Osteoblast (primary cell): ENCODE data around the gene SERGEF. TPM values are rescaled to one million over a fixed set of nuclear protein-coding genes. Genes with fewer than 3 reads are reported as not detected.

Source experiments
- DNase-seq: peaks from one replicate; pipeline ENCODE4 v3.0.0; 2011; ENCODE audit warnings: low spot score, mixed read lengths; ENCODE audit not compliant: insufficient read length; ENCODE audit errors: missing footprints
- H2AFZ ChIP-seq: 2 replicates; pipeline ENCODE4 v1.6.0; 2011; ENCODE audit warnings: mild to moderate bottlenecking, low read length
- H3K27ac ChIP-seq: 2 replicates; pipeline ENCODE4 v1.5.1; 2011; ENCODE audit warnings: mild to moderate bottlenecking, low read depth, low read length, moderate library complexity
- H3K27me3 ChIP-seq: 2 replicates; pipeline ENCODE4 v1.6.0; 2012; ENCODE audit warnings: mild to moderate bottlenecking, control low read depth, inconsistent platforms, low read length, moderate library complexity; ENCODE audit not compliant: insufficient read depth
- H3K36me3 ChIP-seq: 2 replicates; pipeline ENCODE4 v1.5.1; 2011; ENCODE audit warnings: mild to moderate bottlenecking, low read length, control low read depth, moderate library complexity; ENCODE audit not compliant: insufficient read depth
- H3K4me1 ChIP-seq: 2 replicates; pipeline ENCODE4 v1.5.1; 2011; ENCODE audit warnings: mild to moderate bottlenecking, low read length, control low read depth, moderate library complexity; ENCODE audit not compliant: insufficient read depth
- H3K4me2 ChIP-seq: 2 replicates; pipeline ENCODE4 v1.6.0; 2011; ENCODE audit warnings: mild to moderate bottlenecking, low read length; ENCODE audit not compliant: insufficient read depth
- H3K4me3 ChIP-seq: fragments of 200-600 bp; sonication (generic); 3 replicates; pipeline ENCODE4 v1.5.1; 2012; ENCODE audit warnings: mild to moderate bottlenecking, low read length, inconsistent platforms; ENCODE audit not compliant: insufficient read depth
- H3K79me2 ChIP-seq: 2 replicates; pipeline ENCODE4 v1.6.0; 2012; ENCODE audit warnings: mild to moderate bottlenecking, low read length, control low read depth, inconsistent platforms; ENCODE audit not compliant: insufficient read depth
- H3K9me3 ChIP-seq: 2 replicates; pipeline ENCODE4 v1.5.1; 2011; ENCODE audit warnings: low read depth, low read length, control low read depth
- H4K20me1 ChIP-seq: 2 replicates; pipeline ENCODE4 v1.6.0; 2012; ENCODE audit warnings: mild to moderate bottlenecking, low read length, control low read depth; ENCODE audit not compliant: insufficient read depth
- CTCF ChIP-seq: IDR thresholded peaks from 2 replicates; pipeline ENCODE4 v1.5.1; 2011; ENCODE audit warnings: mild to moderate bottlenecking, low read depth, low read length, moderate library complexity; ENCODE audit errors: extremely low read depth
- total RNA-seq: library from RNA; depleted of rRNA; stranded (reverse); fragments of >200 nt; gene quantifications from 2 replicates; pipeline ENCODE4 v1.2.3, GENCODE V29; 2012

The SERGEF gene
- total RNA-seq, 1 donor: 29.7 TPM

DNA sequence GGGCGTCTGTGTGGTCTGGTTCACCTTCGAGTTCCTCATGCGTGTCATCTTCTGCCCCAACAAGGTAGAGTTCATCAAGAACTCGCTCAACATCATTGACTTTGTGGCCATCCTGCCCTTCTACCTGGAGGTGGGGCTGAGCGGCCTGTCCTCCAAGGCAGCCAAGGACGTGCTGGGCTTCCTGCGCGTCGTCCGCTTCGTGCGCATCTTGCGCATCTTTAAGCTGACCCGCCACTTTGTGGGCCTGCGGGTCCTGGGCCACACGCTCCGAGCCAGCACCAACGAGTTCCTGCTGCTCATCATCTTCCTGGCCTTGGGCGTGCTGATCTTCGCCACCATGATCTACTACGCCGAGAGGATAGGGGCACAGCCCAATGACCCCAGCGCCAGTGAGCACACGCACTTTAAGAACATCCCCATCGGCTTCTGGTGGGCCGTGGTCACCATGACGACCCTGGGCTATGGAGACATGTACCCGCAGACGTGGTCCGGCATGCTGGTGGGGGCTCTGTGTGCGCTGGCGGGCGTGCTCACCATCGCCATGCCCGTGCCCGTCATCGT lies 240.9 kb downstream of the SERGEF start:
- no peak for TF ChIP-seq CTCF
- H2AFZ ChIP-seq: no peak overlapping the region

GRCh38 chr11:17771415-17771814 lies 241.4 kb downstream of the SERGEF start:
- Histone ChIP-seq H2AFZ (no peak overlapping the region), H3K9me3 (no peaks in the 10 kb centered on the region), H3K36me3 (no peaks in the 10 kb centered on the region), H3K79me2 (no peaks in the 10 kb centered on the region), H3K27me3 (peaks cover 2% of the 10 kb centered on the region), H3K4me2 (no peak overlapping the region), H4K20me1 (no peaks in the 10 kb centered on the region), H3K27ac (no peak overlapping the region), H3K4me3 (no peak overlapping the region), H3K4me1 (no peaks in the 10 kb centered on the region)
- no peak for TF ChIP-seq CTCF
- DNase-seq: peak; percentile 44

More for the DNA sequence above, 240.9 kb downstream of the SERGEF start:
- no peak overlapping the region for H3K27ac ChIP-seq
- no peaks in the 10 kb centered on the region for H3K4me1 ChIP-seq
- H3K4me3 ChIP-seq: no peak overlapping the region
- no peak overlapping the region for H3K4me2 ChIP-seq
- DNase-seq: no peak
- H3K36me3 ChIP-seq: no peaks in the 10 kb centered on the region
- H3K9me3 ChIP-seq: no peaks in the 10 kb centered on the region
- H3K79me2 ChIP-seq: no peaks in the 10 kb centered on the region
- H4K20me1 ChIP-seq: no peaks in the 10 kb centered on the region
- peaks cover 5% of the 10 kb centered on the region for H3K27me3 ChIP-seq

DNA sequence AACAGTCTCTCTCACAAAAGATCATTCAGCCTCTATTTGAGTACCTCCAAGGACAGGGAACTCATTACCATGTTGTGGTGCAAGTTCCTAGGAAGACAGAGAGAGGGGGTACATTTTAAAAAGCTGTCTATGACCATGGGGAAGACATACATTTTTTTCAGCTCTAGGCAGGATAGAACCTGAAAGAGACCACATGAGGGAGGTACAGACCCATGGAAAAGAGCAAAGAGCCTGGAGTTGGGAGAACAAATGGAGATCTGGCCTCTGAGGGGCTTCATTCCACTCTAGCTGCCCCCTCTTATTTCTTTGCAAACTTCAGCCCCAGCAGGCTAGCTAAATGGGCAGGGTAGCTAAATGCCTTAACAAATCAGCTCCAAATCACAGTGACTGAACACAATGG lies 241.9 kb downstream of the SERGEF start:
- no peaks in the 10 kb centered on the region for H3K9me3 ChIP-seq
- TF ChIP-seq CTCF: peak; percentile 40
- no peak overlapping the region for H2AFZ ChIP-seq
- no peak overlapping the region for H3K4me2 ChIP-seq
- no peaks in the 10 kb centered on the region for H3K4me1 ChIP-seq
- H3K79me2 ChIP-seq: no peaks in the 10 kb centered on the region
- DNase-seq: peak; percentile 83
- peaks cover 2% of the 10 kb centered on the region for H3K27me3 ChIP-seq
- H3K36me3 ChIP-seq: no peaks in the 10 kb centered on the region
- H3K27ac ChIP-seq: no peak overlapping the region
- no peaks in the 10 kb centered on the region for H4K20me1 ChIP-seq
- H3K4me3 ChIP-seq: no peak overlapping the region

DNA sequence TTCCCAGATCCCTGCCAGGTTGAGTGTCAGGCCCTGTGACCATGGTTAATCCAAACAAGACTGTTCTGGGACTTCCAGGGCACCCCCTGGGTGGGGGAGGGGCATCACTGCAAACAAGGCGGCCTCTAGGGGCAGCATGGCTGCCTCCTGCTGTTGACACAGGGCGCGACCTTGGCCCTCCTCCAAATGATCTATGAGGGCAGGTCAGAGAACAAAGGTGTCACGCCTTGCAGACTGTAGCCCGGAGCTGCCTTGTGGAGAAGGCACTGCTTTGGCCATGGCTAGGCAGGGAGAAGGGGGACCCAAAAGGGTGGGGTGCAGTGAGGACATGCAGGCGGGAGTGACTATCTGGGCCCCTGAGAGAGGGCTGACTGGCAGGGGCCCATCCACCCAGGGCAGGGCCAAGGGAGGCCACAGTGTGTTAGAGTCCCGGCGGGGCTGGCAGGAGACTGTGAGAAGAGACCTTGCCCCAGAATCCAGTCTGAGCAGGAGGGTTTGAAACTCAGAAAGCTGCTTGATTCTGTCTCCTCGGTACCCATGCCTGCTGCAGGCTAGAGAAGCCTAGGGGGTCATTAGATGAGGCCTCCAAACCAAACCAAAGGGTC lies 242.7 kb downstream of the SERGEF start:
- Histone ChIP-seq H3K27me3 (peaks cover 2% of the 10 kb centered on the region), H3K27ac (no peak overlapping the region), H3K79me2 (no peaks in the 10 kb centered on the region), H3K9me3 (no peaks in the 10 kb centered on the region), H3K4me1 (no peaks in the 10 kb centered on the region), H2AFZ (no peak overlapping the region), H4K20me1 (no peaks in the 10 kb centered on the region), H3K36me3 (no peaks in the 10 kb centered on the region), H3K4me3 (no peak overlapping the region), H3K4me2 (no peak overlapping the region)
- DNase-seq: peak; percentile 74
- no peak for TF ChIP-seq CTCF
